Stimulated activated CD4-positive, alpha-beta T cell treated with anti-CD3 and anti-CD28 coated beads, Interleukin-4, amount 100 ng/mL, for 24 hours (primary cell): ENCODE data around the gene ASCL5.

Experiments used
- DNase-seq: peaks from one replicate; pipeline ENCODE4 v3.0.0-alpha.2; 2020

The ASCL5 gene

DNA sequence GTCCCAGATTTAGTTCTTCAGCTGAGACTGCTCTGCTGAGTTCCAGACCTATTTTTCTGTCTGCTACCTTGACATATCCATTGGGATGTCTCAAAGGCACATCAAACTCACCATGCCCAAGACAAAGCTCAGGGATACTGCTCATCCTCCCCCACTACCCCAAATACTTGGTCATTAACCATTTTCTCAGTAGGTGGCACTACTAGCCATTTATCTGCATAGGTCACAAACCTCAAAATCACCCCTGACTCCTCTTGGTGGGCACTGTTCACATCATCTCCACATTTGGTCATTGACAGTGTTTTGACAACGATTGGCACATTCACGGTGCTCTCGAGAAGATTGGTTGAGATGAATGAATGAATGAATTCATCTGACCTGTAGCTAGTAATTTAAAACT, 46.8 kb downstream of the ASCL5 start:
- DNase-seq, result no peak

DNA sequence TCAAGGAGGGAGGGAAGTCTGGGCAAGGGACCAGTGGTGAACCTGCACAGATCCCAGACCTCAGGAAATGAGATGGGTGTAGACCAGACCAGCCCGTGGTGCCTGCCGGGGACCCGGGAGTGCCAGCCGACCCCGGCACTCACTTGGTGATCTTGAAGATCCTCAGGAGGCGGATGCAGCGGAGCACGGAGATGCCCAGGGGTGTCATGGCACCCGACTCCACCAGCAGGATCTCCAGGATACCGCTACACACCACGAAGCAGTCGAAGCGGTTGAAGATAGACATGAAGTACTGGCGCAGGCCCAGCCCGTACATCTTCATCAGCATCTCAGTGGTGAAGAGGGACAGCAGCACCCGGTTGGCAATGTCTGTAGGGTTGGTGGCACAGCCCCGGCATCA, 49.2 kb downstream of the ASCL5 start:
- no peak for DNase-seq

GRCh38 chr1:201077116-201077515, 49.9 kb downstream of the ASCL5 start:
- DNase-seq, result no peak

- DNase-seq, result no peak
Observed at GRCh38 chr1:201076092-201076491, 50.9 kb downstream of the ASCL5 start.

GRCh38 chr1:201074018-201074417, 53.0 kb downstream of the ASCL5 start:
- DNase-seq, result no peak

DNA sequence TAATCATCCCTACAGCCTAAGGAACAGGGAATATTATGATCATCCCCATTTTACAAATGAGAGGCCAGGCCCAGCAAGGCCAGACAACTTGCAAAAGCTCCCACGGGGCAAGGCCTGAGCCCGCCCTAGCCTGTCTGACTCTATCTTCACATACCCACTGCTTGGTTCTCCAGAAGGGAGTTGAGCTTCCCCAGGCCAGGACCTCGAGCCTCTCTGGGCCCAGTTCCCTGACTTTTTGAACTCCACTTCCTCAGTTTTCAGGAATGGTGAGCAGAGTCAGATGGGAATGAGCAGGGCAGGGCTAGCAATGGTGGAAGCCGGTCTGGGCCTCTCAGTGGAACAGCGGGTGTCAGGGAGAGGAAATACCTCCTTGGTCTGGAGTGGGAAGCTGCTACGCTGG, 54.1 kb downstream of the ASCL5 start:
- DNase-seq, result no peak

DNA sequence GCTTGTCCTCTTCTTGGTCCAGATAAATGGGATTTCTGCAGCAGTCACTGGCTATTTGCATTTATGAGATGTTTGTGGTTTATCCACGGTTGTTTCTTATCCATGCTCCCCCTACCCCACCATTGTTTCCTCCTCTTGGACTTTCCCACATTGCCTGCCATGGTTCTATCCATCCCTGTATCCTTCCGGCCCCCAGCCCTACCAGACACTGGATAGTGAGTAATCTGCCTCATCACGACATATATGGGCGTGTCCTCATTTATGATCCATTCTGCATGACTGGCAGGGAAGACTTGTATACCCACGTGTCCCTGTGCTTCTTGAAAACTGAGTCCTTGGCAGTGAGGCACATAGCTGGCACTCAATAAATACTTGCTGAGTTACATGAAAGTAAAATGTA, 54.8 kb downstream of the ASCL5 start:
- no peak for DNase-seq

- DNase-seq, result no peak
Observed at GRCh38 chr1:201069636-201070035, 57.3 kb downstream of the ASCL5 start.

GRCh38 chr1:201068976-201069375, 58.0 kb downstream of the ASCL5 start:
- DNase-seq, result no peak

- DNase-seq, result no peak
Observed at GRCh38 chr1:201066986-201067385, 60.0 kb downstream of the ASCL5 start.

DNA sequence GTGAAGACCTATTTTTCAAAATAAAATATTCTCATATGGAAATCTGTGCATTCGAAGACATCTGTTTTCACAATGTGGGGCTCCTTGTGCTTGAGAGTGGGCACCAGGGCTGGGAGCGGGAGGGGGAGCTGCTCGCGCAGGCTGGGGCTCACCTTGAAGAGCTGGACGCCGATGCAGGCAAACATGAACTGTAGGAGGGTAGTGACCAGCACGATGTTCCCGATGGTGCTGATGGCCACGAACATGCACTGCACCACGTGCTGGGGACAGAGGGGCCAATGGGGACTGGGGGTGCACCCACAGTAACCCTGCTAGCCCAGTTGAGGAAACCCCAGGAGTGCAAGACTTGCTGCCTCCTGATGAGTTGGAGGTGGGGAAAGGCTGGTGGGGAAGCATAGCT, 61.3 kb downstream of the ASCL5 start:
- DNase-seq, result no peak

DNA sequence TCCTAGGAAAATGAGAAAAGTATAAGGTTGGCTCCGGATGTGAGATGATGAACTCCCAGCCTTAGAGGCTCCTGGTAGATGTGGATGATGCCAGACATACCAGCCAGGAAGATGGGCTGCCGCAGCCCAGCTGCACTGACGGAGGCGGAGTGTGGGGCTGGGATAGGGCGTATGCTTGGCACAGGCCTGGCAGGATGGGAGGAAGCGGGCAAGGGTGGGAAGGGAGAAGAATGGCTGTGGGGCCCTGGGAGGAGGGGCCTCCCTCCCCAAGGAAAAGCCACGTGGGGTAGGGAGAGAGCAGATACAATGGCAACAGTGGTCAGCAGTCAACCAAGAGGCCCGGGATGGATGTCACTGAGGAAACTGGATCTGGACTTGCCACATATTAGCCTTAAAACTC, 62.2 kb downstream of the ASCL5 start:
- no peak for DNase-seq
